Stimulated activated CD4-positive, alpha-beta T cell treated with anti-CD3 and anti-CD28 coated beads, Interleukin-12 subunit alpha, Interleukin-12 subunit beta, amount 100 ng/mL, for 48 hours (primary cell): ENCODE measurements around the gene HERPUD2.
"Not testable (repeated sequence)": the region's sequence is repeated elsewhere in the genome, so short reads cannot be mapped to it uniquely, and the experiment has no call there.

Source experiments
- DNase-seq, 3 donors: peaks; one replicate each; pipeline ENCODE4 v3.0.0-alpha.2; 2020; ENCODE audit warnings: low read depth in 2 of 3, low spot score in 1 of 3

HERPUD2 gene

GRCh38 chr7:35681231-35682029 lies 13.5 kb downstream of the HERPUD2 start:
- DNase-seq = no peak

GRCh38 chr7:35680403-35681013 lies 14.4 kb downstream of the HERPUD2 start:
- no peak for DNase-seq

GRCh38 chr7:35677582-35678356 lies 17.2 kb downstream of the HERPUD2 start:
- no peak for DNase-seq

GRCh38 chr7:35676211-35676610 lies 18.7 kb downstream of the HERPUD2 start:
- DNase-seq = no peak

GRCh38 chr7:35670856-35671569 lies 23.9 kb downstream of the HERPUD2 start:
- no peak for DNase-seq

- DNase-seq = not testable (repeated sequence)
These were observed 34.5 kb downstream of the HERPUD2 start for GRCh38 chr7:35660411-35660810.

GRCh38 chr7:35658606-35659201 lies 36.2 kb downstream of the HERPUD2 start:
- no peak for DNase-seq

- DNase-seq = no peak
These were observed 37.8 kb downstream of the HERPUD2 start for GRCh38 chr7:35657125-35657524.

- not testable (repeated sequence) for DNase-seq
These were observed 40.4 kb downstream of the HERPUD2 start for GRCh38 chr7:35654558-35654957.

- no peak for DNase-seq
These were observed 42.8 kb downstream of the HERPUD2 start for GRCh38 chr7:35652124-35652523.

- no peak for DNase-seq
These were observed 44.2 kb downstream of the HERPUD2 start for GRCh38 chr7:35650751-35651150.

GRCh38 chr7:35649711-35650110 lies 45.2 kb downstream of the HERPUD2 start:
- DNase-seq = no peak

- DNase-seq = no peak
These were observed 46.6 kb downstream of the HERPUD2 start for GRCh38 chr7:35648367-35648766.

- DNase-seq = no peak
These were observed 47.8 kb downstream of the HERPUD2 start for GRCh38 chr7:35647171-35647574.

- DNase-seq = no peak
These were observed 48.5 kb downstream of the HERPUD2 start for GRCh38 chr7:35646289-35647023.

GRCh38 chr7:35645691-35646090 lies 49.2 kb downstream of the HERPUD2 start:
- DNase-seq = no peak

- DNase-seq = no peak
These were observed 64.6 kb downstream of the HERPUD2 start for GRCh38 chr7:35630024-35630972.

GRCh38 chr7:35624299-35625186 lies 70.4 kb downstream of the HERPUD2 start:
- DNase-seq = peak; percentile 8 to 42 (median 15)
